Measurements from ENCODE around the gene CADM1.

Gene CADM1

GRCh38 chr11:115269191-115269950 lies 234.8 kb downstream of the CADM1 start:
- Histone ChIP-seq H3K27ac (ENCODE audit: low read depth, low read length) (no peak overlapping the region), H4K20me1 (ENCODE audit: control insufficient read depth, insufficient read depth, low read depth, low read length) (no peaks in the 10 kb centered on the region), H3K9me3 (ENCODE audit: control insufficient read depth, insufficient read depth, low read length) (no peaks in the 10 kb centered on the region), H3K4me1 (ENCODE audit: control insufficient read depth, low read length) (no peaks in the 10 kb centered on the region), H3K27me3 (ENCODE audit: control insufficient read depth, low read length) (no peaks in the 10 kb centered on the region), H3K4me2 (ENCODE audit: low read length) (no peak overlapping the region), H3F3A (ENCODE audit: control insufficient read depth, insufficient read depth) (no peaks in the 10 kb centered on the region), H3K9me2 (replicated peaks; ENCODE audit: control insufficient read depth, low read length) (no peaks in the 10 kb centered on the region), H3K36me3 (ENCODE audit: control insufficient read depth, low read length) (no peaks in the 10 kb centered on the region), H3K4me3 (ENCODE audit: low read length) (no peak overlapping the region), H3K79me2 (ENCODE audit: control insufficient read depth, low read length) (no peaks in the 10 kb centered on the region)
- TF ChIP-seq, protein P1, sequence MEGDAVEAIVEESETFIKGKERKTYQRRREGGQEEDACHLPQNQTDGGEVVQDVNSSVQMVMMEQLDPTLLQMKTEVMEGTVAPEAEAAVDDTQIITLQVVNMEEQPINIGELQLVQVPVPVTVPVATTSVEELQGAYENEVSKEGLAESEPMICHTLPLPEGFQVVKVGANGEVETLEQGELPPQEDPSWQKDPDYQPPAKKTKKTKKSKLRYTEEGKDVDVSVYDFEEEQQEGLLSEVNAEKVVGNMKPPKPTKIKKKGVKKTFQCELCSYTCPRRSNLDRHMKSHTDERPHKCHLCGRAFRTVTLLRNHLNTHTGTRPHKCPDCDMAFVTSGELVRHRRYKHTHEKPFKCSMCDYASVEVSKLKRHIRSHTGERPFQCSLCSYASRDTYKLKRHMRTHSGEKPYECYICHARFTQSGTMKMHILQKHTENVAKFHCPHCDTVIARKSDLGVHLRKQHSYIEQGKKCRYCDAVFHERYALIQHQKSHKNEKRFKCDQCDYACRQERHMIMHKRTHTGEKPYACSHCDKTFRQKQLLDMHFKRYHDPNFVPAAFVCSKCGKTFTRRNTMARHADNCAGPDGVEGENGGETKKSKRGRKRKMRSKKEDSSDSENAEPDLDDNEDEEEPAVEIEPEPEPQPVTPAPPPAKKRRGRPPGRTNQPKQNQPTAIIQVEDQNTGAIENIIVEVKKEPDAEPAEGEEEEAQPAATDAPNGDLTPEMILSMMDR (IDR thresholded peaks at IDR 0.05; ENCODE audit: low read depth, low read length, poor library complexity, severe bottlenecking) = no peak

DNA sequence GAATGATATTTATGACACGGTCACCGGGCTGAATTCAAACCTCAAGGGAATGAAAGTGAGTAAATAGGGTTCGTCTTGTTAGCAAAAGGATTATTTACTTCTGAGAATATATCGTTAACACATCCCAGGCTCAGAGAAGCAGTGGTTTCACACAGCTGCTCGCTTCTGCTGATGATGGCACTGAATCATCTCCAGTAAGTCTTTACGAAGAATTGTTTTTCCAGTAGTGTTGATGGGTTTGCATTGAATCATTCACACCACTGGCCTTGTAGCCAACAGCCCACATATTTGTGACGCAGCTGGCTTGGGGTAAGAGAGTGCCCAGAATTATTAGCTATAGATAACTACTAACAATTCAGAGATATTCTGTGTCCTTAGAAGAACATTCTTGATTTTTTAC lies 236.3 kb downstream of the CADM1 start:
- no peaks in the 10 kb centered on the region for H3K9me3 ChIP-seq (ENCODE audit: control insufficient read depth, insufficient read depth, low read length)
- no peaks in the 10 kb centered on the region for H3K79me2 ChIP-seq (ENCODE audit: control insufficient read depth, low read length)
- no peaks in the 10 kb centered on the region for H4K20me1 ChIP-seq (ENCODE audit: control insufficient read depth, insufficient read depth, low read depth, low read length)
- H3K27me3 ChIP-seq (ENCODE audit: control insufficient read depth, low read length) = no peaks in the 10 kb centered on the region
- no peak overlapping the region for H3K27ac ChIP-seq (ENCODE audit: low read depth, low read length)
- no peak overlapping the region for H3K4me3 ChIP-seq (ENCODE audit: low read length)
- H3K4me1 ChIP-seq (ENCODE audit: control insufficient read depth, low read length) = no peaks in the 10 kb centered on the region
- H3K4me2 ChIP-seq (ENCODE audit: low read length) = no peak overlapping the region
- no peaks in the 10 kb centered on the region for H3K9me2 ChIP-seq (replicated peaks; ENCODE audit: control insufficient read depth, low read length)
- TF ChIP-seq EZH2phosphoT487 (IDR thresholded peaks at IDR 0.05; ENCODE audit: borderline replicate concordance, low read length) = no peak
- no peaks in the 10 kb centered on the region for H3F3A ChIP-seq (ENCODE audit: control insufficient read depth, insufficient read depth)
- H3K36me3 ChIP-seq (ENCODE audit: control insufficient read depth, low read length) = no peaks in the 10 kb centered on the region

GRCh38 chr11:115267238-115267781 lies 236.9 kb downstream of the CADM1 start:
- Histone ChIP-seq H3K9me2 (replicated peaks; ENCODE audit: control insufficient read depth, low read length) (no peaks in the 10 kb centered on the region), H3F3A (ENCODE audit: control insufficient read depth, insufficient read depth) (no peaks in the 10 kb centered on the region), H3K27ac (ENCODE audit: low read depth, low read length) (no peak overlapping the region), H3K4me3 (ENCODE audit: low read length) (no peak overlapping the region), H3K4me2 (ENCODE audit: low read length) (no peak overlapping the region), H3K4me1 (ENCODE audit: control insufficient read depth, low read length) (no peaks in the 10 kb centered on the region), H3K36me3 (ENCODE audit: control insufficient read depth, low read length) (no peaks in the 10 kb centered on the region), H3K9me3 (ENCODE audit: control insufficient read depth, insufficient read depth, low read length) (no peaks in the 10 kb centered on the region), H4K20me1 (ENCODE audit: control insufficient read depth, insufficient read depth, low read depth, low read length) (no peaks in the 10 kb centered on the region), H3K79me2 (ENCODE audit: control insufficient read depth, low read length) (no peaks in the 10 kb centered on the region), H3K27me3 (ENCODE audit: control insufficient read depth, low read length) (no peaks in the 10 kb centered on the region)
- TF ChIP-seq EZH2phosphoT487 (IDR thresholded peaks at IDR 0.05; ENCODE audit: borderline replicate concordance, low read length) = no peak
- TF ChIP-seq, protein P1 (IDR thresholded peaks at IDR 0.05; ENCODE audit: low read depth, low read length, poor library complexity, severe bottlenecking) = no peak

DNA sequence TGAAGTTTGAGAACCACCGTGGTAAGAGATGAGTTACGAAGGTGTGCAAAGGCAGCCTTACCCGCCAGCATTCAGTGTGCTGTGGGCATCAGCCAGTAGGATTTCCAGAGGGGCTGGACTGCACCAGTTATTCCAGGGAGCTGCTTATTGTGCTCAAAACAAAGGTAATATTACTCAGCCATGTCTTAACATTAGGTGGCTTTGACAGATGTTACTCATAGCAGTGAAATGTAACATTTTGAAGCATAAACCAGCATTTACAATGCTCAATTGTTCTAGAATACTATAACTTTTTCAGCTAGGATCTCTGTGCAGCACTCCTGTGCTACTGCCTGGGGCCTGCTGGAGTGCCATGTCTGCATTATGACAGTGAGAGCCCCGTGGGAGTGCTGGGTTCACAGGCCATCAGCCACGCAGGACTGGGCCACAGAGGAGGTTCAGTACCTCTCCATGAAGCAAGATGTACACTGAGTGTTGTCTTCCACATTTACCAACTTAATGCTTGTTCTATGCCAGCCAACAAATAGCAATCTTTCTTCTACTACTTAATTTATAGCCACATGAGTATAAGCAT lies 238.1 kb downstream of the CADM1 start:
- Histone ChIP-seq H3K27ac (ENCODE audit: low read depth, low read length) (no peak overlapping the region), H3F3A (ENCODE audit: control insufficient read depth, insufficient read depth) (no peaks in the 10 kb centered on the region), H3K36me3 (ENCODE audit: control insufficient read depth, low read length) (no peaks in the 10 kb centered on the region), H4K20me1 (ENCODE audit: control insufficient read depth, insufficient read depth, low read depth, low read length) (no peaks in the 10 kb centered on the region), H3K9me3 (ENCODE audit: control insufficient read depth, insufficient read depth, low read length) (no peaks in the 10 kb centered on the region), H3K27me3 (ENCODE audit: control insufficient read depth, low read length) (no peaks in the 10 kb centered on the region), H3K4me2 (ENCODE audit: low read length) (no peak overlapping the region), H3K4me3 (ENCODE audit: low read length) (no peak overlapping the region), H3K79me2 (ENCODE audit: control insufficient read depth, low read length) (no peaks in the 10 kb centered on the region), H3K9me2 (replicated peaks; ENCODE audit: control insufficient read depth, low read length) (no peaks in the 10 kb centered on the region), H3K4me1 (ENCODE audit: control insufficient read depth, low read length) (no peaks in the 10 kb centered on the region)
- TF ChIP-seq, protein P1 (IDR thresholded peaks at IDR 0.05; ENCODE audit: low read depth, low read length, poor library complexity, severe bottlenecking) = no peak
- TF ChIP-seq EZH2phosphoT487 (IDR thresholded peaks at IDR 0.05; ENCODE audit: borderline replicate concordance, low read length) = no peak
